Endothelial cell of umbilical vein (primary cell): ENCODE data around the gene CDH15. TPM values are rescaled to one million over a fixed set of nuclear protein-coding genes. Genes with fewer than 3 reads are reported as not detected.

ENCODE experiments used
- BruUV-seq: library from RNA; stranded (reverse); fragments of 400-500 nt; replicated peaks from 2 replicates; lab custom pipeline; 2021; lab: Mats Ljungman, UMichigan
- CTCF ChIA-PET: fragments of 300-600, 350-600 bp; sonication (Branson Sonifier 250); formaldehyde crosslinking; loops from one replicate; lab custom pipeline; 2021; ENCODE audit warnings: antibody characterized with exemption, inconsistent platforms; lab: Charles Lee
- POLR2A ChIA-PET: fragments of 300-600, 350-600 bp; sonication (Branson Sonifier 250); formaldehyde crosslinking; loops from one replicate; lab custom pipeline; 2021; ENCODE audit warnings: antibody characterized with exemption, inconsistent platforms; lab: Charles Lee
- DNase-seq: peaks from one replicate; pipeline ENCODE4 v3.0.0-alpha.2; 2011; ENCODE audit warnings: low read depth, low spot score
- FAIRE-seq: peaks from 2 replicates; lab custom pipeline; 2011; peaks lifted over from hg19 to GRCh38; lab: Jason Lieb, UNC
- H2AFZ ChIP-seq: 2 replicates; pipeline ENCODE4 v1.6.0; 2012; ENCODE audit warnings: low read depth, low read length, control low read depth, inconsistent platforms
- H3K27ac ChIP-seq: 2 replicates; pipeline ENCODE4 v1.5.1; 2011; ENCODE audit warnings: low read depth, mild to moderate bottlenecking, control low read depth, low read length, moderate library complexity; ENCODE audit not compliant: insufficient read depth
- H3K27me3 ChIP-seq, 2 experiments: 2 replicates each; pipeline versions ENCODE4 v1.6.0 to v1.6.1; 2011; ENCODE audit warnings: low read length in 2 of 2, mixed read lengths in 1 of 2; ENCODE audit not compliant: control insufficient read depth in 2 of 2, insufficient read depth in 2 of 2
- H3K36me3 ChIP-seq, 2 experiments: 2 replicates in 1 of 2; 3 replicates in 1 of 2; pipeline ENCODE4 v1.5.1; 2011; ENCODE audit warnings: low read length in 2 of 2, mild to moderate bottlenecking in 1 of 2, moderate library complexity in 1 of 2; ENCODE audit not compliant: control insufficient read depth in 2 of 2, insufficient read depth in 2 of 2; ENCODE audit errors: extremely low read depth in 1 of 2
- H3K4me1 ChIP-seq: 3 replicates; pipeline ENCODE4 v1.5.1; 2011; ENCODE audit warnings: mild to moderate bottlenecking, low read length; ENCODE audit not compliant: control insufficient read depth, insufficient read depth; ENCODE audit errors: extremely low read depth
- H3K4me2 ChIP-seq: 2 replicates; pipeline ENCODE4 v1.6.1; 2011; ENCODE audit warnings: low read length, control low read depth, mixed read lengths; ENCODE audit not compliant: insufficient read depth
- H3K4me3 ChIP-seq, 3 experiments: fragments of 200-600 bp in 1 of 3; sonication (generic), shearing (Covaris generic) in 1 of 3; replicated peaks in 1 of 3; 2 replicates each; pipeline ENCODE4 v1.5.1; 2011 to 2016; ENCODE audit warnings: control low read depth in 3 of 3, low read length in 3 of 3, mild to moderate bottlenecking in 2 of 3, inconsistent platforms in 1 of 3, low read depth in 1 of 3, moderate library complexity in 1 of 3; ENCODE audit not compliant: insufficient read depth in 1 of 3
- H3K79me2 ChIP-seq: 2 replicates; pipeline ENCODE4 v1.6.0; 2012; ENCODE audit warnings: low read length, inconsistent platforms; ENCODE audit not compliant: control insufficient read depth, insufficient read depth
- H3K9ac ChIP-seq: replicated peaks from 2 replicates; pipeline ENCODE3; 2011; ENCODE audit warnings: low read length, control low read depth; ENCODE audit not compliant: insufficient read depth; ENCODE audit errors: extremely low read depth
- H3K9me1 ChIP-seq: replicated peaks from 3 replicates; pipeline ENCODE4 v1.6.0; 2011; ENCODE audit warnings: mild to moderate bottlenecking, low read length; ENCODE audit not compliant: control insufficient read depth, insufficient read depth; ENCODE audit errors: extremely low read depth
- H3K9me3 ChIP-seq: replicated peaks from 2 replicates; pipeline ENCODE4 v1.5.1; 2012; ENCODE audit warnings: low read length, inconsistent platforms; ENCODE audit not compliant: control insufficient read depth, insufficient read depth
- H4K20me1 ChIP-seq: replicated peaks from 2 replicates; pipeline ENCODE3; 2011; ENCODE audit warnings: mild to moderate bottlenecking, low read length; ENCODE audit not compliant: control insufficient read depth, insufficient read depth; ENCODE audit errors: extremely low read depth
- EZH2 ChIP-seq: IDR thresholded peaks from 2 replicates; pipeline ENCODE4 v1.6.1; 2012; ENCODE audit warnings: borderline replicate concordance, low read depth, mild to moderate bottlenecking, moderate library complexity, low read length, inconsistent platforms; ENCODE audit not compliant: severe bottlenecking
- FOS ChIP-seq: IDR thresholded peaks from 2 replicates; pipeline ENCODE4 v1.6.1; 2011; ENCODE audit warnings: mild to moderate bottlenecking, low read length, moderate library complexity, borderline replicate concordance; ENCODE audit not compliant: insufficient read depth
- GATA2 ChIP-seq: IDR thresholded peaks from 2 replicates; pipeline ENCODE4 v1.7.0; 2011; ENCODE audit warnings: low read depth, mild to moderate bottlenecking, moderate library complexity, mixed read lengths, low read length; ENCODE audit not compliant: insufficient read length, insufficient read depth
- JUN ChIP-seq: IDR thresholded peaks from 2 replicates; pipeline ENCODE4 v1.6.1; 2011; ENCODE audit warnings: borderline replicate concordance, low read depth; ENCODE audit not compliant: insufficient read length, insufficient read depth
- MYC ChIP-seq: IDR thresholded peaks from one replicate; pipeline ENCODE4 v1.6.1; 2011; ENCODE audit warnings: mild to moderate bottlenecking, low read depth, low read length
- POLR2A ChIP-seq: IDR thresholded peaks from 2 replicates; pipeline ENCODE4 v1.6.1; 2012; ENCODE audit warnings: low read depth, mild to moderate bottlenecking, control low read depth, low read length
- POLR2AphosphoS5 ChIP-seq: IDR thresholded peaks from 2 replicates; pipeline ENCODE4 v1.6.1; 2012; ENCODE audit warnings: low read depth, mild to moderate bottlenecking, control low read depth, low read length, moderate library complexity; ENCODE audit not compliant: insufficient read depth
- dilution Hi-C: fragments of 300-500 bp; cut with MboI; formaldehyde crosslinking; loops from one replicate; pipeline ENCODE4 v1.15.0; 2019; ENCODE audit warnings: low sequenced_read_pairs; ENCODE audit not compliant: extremely low pct_ligation_motif_present
- intact Hi-C: fragments of 100-400 bp; cut with micrococcal nuclease; formaldehyde crosslinking; loops from one replicate; pipeline ENCODE4 v1.10.0; 2022
- polyA plus RNA-seq, 4 experiments: library from polyadenylated mRNA; depleted of rRNA in 3 of 4; stranded (reverse) in 3 of 4; unstranded in 1 of 4; fragments of >200 nt; gene quantifications; 2 replicates each; pipeline versions ENCODE4 v1.2.1 to v1.2.3, GENCODE V29; 2011 to 2012; ENCODE audit warnings: missing spikeins in 1 of 4
- total RNA-seq: library from RNA; stranded (reverse); gene quantifications from 2 replicates; pipeline ENCODE4 v1.2.3, GENCODE V29; 2021
- TF ChIP-seq, protein P1 (sequence below), 2 donors: IDR thresholded peaks; 1 replicate in 1 of 2; 2 replicates in 1 of 2; pipeline ENCODE4 v1.5.1; 2011; ENCODE audit warnings: low read length in 2 of 2, mild to moderate bottlenecking in 2 of 2, moderate library complexity in 2 of 2, control low read depth in 1 of 2, inconsistent platforms in 1 of 2, low read depth in 1 of 2; ENCODE audit not compliant: insufficient read depth in 1 of 2; ENCODE audit errors: extremely low read depth in 1 of 2
- TF ChIP-seq, protein P2 (sequence below): IDR thresholded peaks from 2 replicates; pipeline ENCODE4 v1.6.1; 2011; ENCODE audit not compliant: insufficient read depth, insufficient read length

The CDH15 gene
- total and polyA plus RNA-seq, 2 donors (not counting 3 experiments of a cell fraction or from before 2014, with no cell fraction given) = 0.44 TPM; not detected in 1

DNA sequence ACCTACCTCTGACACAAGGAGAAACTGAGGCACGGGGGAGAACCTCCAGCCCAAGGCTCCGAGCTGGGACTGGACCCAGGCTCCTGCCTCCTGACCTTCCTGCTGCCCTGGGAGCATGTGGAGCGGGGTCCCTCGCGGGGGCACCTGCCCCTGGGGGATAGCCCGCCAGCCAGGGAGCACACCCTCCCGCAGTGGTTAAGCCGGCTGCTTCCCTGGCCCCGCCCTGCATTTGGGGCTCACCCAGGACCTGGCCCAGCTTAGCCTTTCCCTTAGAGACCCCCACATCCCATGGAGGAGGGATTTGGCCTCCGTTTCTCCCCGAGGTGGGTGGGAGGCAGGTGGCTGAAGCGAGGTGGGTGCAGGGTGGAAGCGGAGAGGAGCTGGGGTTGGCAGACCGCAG is 1.8 kb upstream of the CDH15 start:
- DNase-seq (no peak), FAIRE-seq (no peak)
- TF ChIP-seq POLR2AphosphoS5 (no peak), POLR2A (no peak), MYC (no peak), EZH2 (no peak), JUN (no peak), FOS (no peak), GATA2 (no peak)
- TF ChIP-seq, protein P1, sequence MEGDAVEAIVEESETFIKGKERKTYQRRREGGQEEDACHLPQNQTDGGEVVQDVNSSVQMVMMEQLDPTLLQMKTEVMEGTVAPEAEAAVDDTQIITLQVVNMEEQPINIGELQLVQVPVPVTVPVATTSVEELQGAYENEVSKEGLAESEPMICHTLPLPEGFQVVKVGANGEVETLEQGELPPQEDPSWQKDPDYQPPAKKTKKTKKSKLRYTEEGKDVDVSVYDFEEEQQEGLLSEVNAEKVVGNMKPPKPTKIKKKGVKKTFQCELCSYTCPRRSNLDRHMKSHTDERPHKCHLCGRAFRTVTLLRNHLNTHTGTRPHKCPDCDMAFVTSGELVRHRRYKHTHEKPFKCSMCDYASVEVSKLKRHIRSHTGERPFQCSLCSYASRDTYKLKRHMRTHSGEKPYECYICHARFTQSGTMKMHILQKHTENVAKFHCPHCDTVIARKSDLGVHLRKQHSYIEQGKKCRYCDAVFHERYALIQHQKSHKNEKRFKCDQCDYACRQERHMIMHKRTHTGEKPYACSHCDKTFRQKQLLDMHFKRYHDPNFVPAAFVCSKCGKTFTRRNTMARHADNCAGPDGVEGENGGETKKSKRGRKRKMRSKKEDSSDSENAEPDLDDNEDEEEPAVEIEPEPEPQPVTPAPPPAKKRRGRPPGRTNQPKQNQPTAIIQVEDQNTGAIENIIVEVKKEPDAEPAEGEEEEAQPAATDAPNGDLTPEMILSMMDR (IDR thresholded peaks at IDR 0.05; ENCODE audit: extremely low read depth in 1 of 2, insufficient read depth in 1 of 2, low read depth in 1 of 2, low read length in 2 of 2) = no peak
- TF ChIP-seq, protein P2, sequence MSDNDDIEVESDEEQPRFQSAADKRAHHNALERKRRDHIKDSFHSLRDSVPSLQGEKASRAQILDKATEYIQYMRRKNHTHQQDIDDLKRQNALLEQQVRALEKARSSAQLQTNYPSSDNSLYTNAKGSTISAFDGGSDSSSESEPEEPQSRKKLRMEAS = no peak
- Histone ChIP-seq H3K27me3 (peaks cover 0 to 3% of the 10 kb centered on the region in 2 experiments), H3K27ac (no peak overlapping the region), H3K79me2 (no peaks in the 10 kb centered on the region), H2AFZ (no peak overlapping the region), H3K4me1 (peaks cover 3% of the 10 kb centered on the region), H4K20me1 (no peaks in the 10 kb centered on the region), H3K4me3 (no peak overlapping the region), H3K9ac (no peak overlapping the region), H3K36me3 (no peaks in the 10 kb centered on the region), H3K4me2 (no peak overlapping the region), H3K9me1 (no peaks in the 10 kb centered on the region), H3K9me3 (no peaks in the 10 kb centered on the region)
- ChIA-PET CTCF (interaction anchor here (0.6 kb wide), 1 partner anchor 432 kb away, joined by 3 read pairs; no protein-coding TSS in a partner anchor), POLR2A (no interaction called here)
- dilution Hi-C loops (no loop called here), intact Hi-C loops (loop anchor here (5.0 kb wide), 1 partner anchor 227 kb away; no protein-coding TSS in a partner anchor)
- BruUV-seq = no TSS peak
